Activated T-cell treated with anti-CD3 and anti-CD28 coated beads for 24 hours (primary cell): ENCODE data around the gene ZNF850.

Experiments
- DNase-seq: peaks from one replicate; pipeline ENCODE4 v3.0.0-alpha.2; 2020; ENCODE audit warnings: low read depth

The ZNF850 gene

GRCh38 chr19:36688058-36688457, 84.5 kb downstream of the ZNF850 start:
- no peak for DNase-seq

GRCh38 chr19:36687214-36688056, 85.2 kb downstream of the ZNF850 start, which contains the start of gene ZNF567:
Gene ZNF567, plus strand, starts transcription at chr19:36687612. Its CDS starts 7,256 bp downstream, at chr19:36694868.
- DNase-seq: peak; percentile 98

- no peak for DNase-seq
These were observed 86.0 kb downstream of the ZNF850 start for GRCh38 chr19:36686365-36687213.

- no peak for DNase-seq
These were observed 86.8 kb downstream of the ZNF850 start for GRCh38 chr19:36685835-36686234.

GRCh38 chr19:36679455-36679854, 93.2 kb downstream of the ZNF850 start:
- DNase-seq: no peak

- no peak for DNase-seq
These were observed 98.4 kb downstream of the ZNF850 start for GRCh38 chr19:36674201-36674600.

GRCh38 chr19:36672368-36672767, 100.2 kb downstream of the ZNF850 start:
- no peak for DNase-seq

- DNase-seq: no peak
These were observed 104.0 kb downstream of the ZNF850 start for GRCh38 chr19:36668646-36669045.

GRCh38 chr19:36665832-36666231, 106.8 kb downstream of the ZNF850 start:
- no peak for DNase-seq
